Midbrain (tissue), 1 donor: ENCODE results near the gene GNB1L.

Experiments
- DNase-seq: peaks from one replicate; lab custom pipeline; 2025; lab: John Stamatoyannopoulos, UW

Gene GNB1L

GRCh38 chr22:19823191-19823901 is 31.3 kb downstream of the GNB1L start:
- DNase-seq = no peak

DNA sequence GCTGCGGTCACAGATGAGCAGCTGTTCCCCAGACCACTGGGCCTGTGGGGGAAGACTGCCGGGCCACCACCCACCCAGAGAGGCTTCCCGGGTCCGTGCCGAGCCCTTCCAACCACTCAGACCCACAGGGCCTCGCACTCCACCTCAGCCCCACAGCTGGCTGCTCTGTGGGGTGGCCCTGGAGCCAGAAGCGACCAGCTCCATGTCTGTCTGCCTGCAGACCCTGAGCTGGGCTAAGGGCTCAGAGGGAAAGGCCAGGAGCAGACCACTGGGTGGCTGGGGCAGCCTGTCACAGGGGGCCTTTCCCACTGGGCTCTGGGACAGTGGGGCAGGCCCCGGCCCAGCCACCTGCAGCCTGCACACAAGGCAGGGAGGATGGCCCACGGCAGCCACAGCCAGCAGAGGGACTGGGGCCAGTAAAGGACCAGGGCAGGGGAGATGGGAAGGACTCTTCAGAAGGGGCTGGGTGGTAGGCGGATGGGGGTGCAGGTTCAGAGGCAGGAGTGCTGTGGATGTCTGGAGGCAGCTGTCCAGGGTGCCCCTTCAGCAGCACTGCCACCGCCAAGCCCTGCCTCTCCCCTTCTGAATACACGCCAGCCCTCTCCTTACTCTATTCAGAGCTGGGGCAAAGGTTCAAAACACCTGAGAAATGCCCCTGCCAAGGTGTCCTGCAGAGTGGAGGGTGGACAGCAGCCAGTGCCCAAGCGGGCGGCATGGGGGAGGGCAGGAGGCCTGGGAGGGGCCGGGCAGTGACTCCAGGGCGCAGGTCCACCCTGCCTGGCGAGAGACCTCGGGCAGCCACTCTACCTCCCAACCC is 32.2 kb downstream of the GNB1L start:
- DNase-seq = no peak

GRCh38 chr22:19821523-19822300 is 33.0 kb downstream of the GNB1L start:
- no peak for DNase-seq

DNA sequence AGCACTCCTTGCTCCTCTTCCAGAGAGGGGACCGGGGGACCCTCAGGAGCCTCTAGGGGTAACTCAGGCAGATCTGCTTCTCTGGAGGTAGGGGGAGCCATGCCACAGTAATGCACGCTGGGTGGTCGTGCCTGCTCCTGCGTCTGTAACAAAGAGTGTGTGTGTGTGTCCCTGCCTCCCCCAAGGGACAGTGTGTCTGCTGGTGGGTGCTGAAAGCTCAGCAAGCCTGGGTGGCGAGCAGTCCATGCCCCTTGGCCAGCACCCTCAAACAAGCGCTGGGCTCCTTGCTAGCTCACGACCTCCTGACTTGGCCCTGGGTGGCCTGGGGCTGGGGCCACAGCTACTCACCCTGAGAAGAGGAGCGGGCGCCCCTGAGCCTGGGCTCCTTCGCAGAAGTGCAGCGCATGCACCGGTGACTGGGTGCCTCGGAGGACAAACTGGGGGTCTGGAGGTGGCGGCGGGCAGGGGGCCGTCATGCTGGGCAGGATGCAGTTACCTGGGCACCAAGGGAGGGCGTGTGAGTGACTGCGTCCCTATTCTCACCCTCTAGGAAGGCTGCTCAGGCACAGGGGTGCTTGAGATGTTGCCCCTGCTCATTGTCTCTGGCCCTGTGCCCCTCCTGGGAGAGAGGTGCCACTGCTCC is 33.7 kb downstream of the GNB1L start:
- no peak for DNase-seq

DNA sequence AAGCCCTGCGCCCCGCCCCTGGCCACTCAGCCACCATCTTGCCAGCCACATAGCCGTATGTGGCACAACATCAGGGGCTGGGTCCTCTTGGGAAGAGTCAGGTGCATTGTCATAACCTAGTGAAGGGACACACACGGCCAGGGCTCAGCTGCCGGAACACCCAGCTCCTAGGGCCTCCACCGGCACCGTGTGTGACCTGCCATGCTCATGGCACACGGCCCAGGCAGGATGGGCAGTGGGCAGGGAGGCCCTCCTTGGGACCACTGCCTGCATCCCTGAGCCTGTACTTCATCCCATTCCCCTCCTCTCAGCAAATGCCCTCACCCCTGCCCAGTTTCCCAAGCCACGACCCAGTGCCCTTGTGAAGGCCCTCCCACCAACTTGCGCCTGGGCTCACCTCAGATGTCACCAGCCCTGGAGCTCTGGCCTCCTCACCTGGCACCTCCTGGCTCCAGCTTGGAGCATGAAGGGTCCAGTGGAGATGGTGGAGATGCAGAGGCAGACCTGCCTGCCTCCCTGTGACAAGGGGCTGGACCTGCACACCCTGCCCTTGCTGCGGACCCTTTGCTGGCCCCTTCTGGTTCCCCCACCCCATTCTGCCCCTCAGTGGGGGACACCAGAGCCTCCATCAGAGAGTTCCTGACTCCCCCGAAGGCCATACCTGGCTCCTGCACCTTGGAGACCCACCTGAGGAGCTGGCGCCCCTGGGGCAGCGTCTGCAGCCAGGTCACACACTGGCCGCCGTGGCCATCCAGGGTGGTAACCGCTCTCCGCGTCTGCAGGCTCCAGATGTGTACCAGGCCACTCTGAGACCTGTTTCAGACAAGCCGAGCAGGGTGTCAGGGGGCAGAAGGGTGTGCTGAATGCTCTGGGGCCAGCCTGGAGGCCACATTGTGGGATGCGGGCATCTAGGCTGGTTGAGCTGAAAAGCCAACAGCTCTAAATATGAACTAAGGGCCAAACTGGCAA is 34.5 kb downstream of the GNB1L start:
- DNase-seq = no peak

GRCh38 chr22:19819208-19819910 is 35.3 kb downstream of the GNB1L start:
- no peak for DNase-seq

GRCh38 chr22:19818324-19819207 is 36.1 kb downstream of the GNB1L start:
- no peak for DNase-seq

- DNase-seq = no peak
These were observed 38.1 kb downstream of the GNB1L start for GRCh38 chr22:19816372-19817119.

DNA sequence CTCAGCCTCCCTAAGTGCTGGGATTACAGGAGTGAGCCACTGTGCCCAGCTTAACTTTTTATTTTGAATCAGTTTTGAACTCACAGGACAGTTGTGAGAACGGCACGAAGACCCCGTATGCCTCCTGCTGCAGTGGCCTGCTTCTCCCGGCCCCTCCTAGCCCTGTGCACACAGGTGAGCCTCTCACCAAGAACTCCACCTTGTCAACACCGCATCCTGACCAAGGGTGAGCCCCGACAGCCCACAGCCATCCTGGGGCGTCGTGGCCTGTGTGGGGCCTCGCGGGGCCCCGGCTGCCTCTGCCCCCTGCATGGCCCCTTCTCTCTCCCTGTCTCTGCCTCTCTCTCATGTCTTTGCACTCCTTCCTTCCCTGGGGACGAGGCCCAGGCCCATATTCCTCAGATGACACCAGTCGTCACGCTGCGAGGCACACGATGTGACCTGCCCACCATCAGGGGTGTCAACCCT is 38.8 kb downstream of the GNB1L start:
- DNase-seq = no peak

DNA sequence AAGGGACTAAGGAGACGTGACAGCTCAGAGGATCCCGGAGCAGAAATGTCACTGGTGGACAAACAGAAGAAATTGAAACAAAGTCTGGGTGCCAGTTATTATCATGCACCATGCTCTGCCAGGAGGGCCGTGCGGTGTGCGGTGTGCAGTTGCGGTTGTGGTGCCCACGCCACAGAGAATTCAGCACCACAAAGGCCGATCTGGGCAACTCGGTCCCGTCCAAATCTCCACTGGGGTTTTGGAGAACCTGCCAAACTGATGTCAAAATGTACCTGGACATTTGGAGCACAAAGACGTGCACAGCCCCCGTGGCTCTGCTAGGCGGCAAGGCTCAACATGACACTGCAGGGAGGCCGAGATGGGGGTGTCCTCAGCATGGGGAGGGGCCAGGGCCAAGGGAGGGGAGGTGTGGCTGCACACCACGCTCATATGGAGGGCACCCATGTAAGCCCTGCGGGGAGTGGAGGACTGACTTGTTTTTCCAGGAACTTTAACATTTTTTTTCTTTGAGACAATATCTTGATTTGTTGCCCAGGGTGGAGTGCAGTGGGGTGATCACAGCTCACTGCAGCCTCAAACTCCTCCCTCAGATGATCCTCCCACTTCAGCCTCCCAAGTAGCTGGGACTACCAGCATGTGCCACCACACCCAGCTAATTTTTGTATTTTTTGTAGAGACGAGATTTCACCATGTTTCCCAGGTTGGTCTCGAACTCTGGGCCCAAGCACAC is 39.4 kb downstream of the GNB1L start:
- DNase-seq = no peak

DNA sequence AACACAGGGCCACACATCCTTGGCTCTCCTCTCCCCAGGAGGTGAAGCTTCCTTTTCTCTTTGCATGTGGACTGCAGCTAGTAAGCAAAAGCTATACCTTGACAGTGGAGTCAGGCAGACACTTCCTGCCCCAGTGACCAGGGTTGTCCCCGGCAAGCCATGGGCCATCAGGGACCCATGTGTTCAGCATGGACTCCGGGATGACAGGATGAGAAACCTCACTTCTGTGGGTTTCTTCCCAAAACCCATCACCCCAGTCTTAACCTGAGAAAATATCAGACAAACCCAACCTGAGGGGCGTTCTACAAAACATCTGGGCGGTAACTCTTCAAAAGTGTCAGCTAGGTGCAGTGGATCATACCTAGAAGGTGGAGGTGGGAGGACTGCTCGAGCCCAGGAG is 40.2 kb downstream of the GNB1L start:
- no peak for DNase-seq

- DNase-seq = no peak
These were observed 41.8 kb downstream of the GNB1L start for GRCh38 chr22:19812910-19813309.

- no peak for DNase-seq
These were observed 42.6 kb downstream of the GNB1L start for GRCh38 chr22:19811811-19812771.

- no peak for DNase-seq
These were observed 43.5 kb downstream of the GNB1L start for GRCh38 chr22:19811211-19811621.

GRCh38 chr22:19810381-19811201 is 44.1 kb downstream of the GNB1L start:
- DNase-seq = no peak

DNA sequence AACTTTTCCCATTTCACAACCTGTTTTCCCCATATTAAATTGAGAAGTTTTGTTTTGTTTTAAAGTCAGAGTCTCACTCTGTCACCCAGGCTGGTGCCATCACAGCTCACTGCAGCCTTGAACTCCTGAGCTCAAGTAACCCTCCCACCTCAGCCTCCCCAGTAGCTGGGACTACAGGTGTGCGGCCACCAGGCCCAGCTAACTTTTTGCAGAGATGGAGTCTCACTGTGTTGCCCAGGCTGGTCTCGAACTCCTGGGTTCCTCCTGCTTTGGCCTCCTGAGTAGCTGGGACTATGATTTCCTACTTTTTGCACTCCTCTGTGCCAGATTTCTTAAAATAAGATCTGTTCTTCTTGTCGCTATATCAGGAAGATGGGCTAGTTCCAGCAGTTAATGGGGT is 44.9 kb downstream of the GNB1L start:
- no peak for DNase-seq
